Astrocyte (in vitro differentiated cells and primary cell): ENCODE results near the gene SLC22A13. TPM values are rescaled to one million over a fixed set of nuclear protein-coding genes. Genes with fewer than 3 reads are reported as not detected.
A peak's percentile ranks its signal among the peaks of the same experiment; 100 is the strongest.
"Not testable (repeated sequence)": the region's sequence is repeated elsewhere in the genome, so short reads cannot be mapped to it uniquely, and the experiment has no call there.

Source experiments
- DNase-seq: peaks from one replicate; pipeline ENCODE4 v3.0.0-alpha.2; 2010; ENCODE audit warnings: low read depth
- FAIRE-seq: peaks from 2 replicates; lab custom pipeline; 2011; peaks lifted over from hg19 to GRCh38; lab: Jason Lieb, UNC
- H2AFZ ChIP-seq: 2 replicates; pipeline ENCODE4 v1.6.0; 2012; ENCODE audit warnings: low read depth, low read length, inconsistent platforms
- H3K27ac ChIP-seq: 2 replicates; pipeline ENCODE4 v1.5.1; 2011; ENCODE audit warnings: low read depth, low read length, inconsistent platforms
- H3K27me3 ChIP-seq: 2 replicates; pipeline ENCODE4 v1.6.0; 2011; ENCODE audit warnings: low read length, inconsistent platforms; ENCODE audit not compliant: insufficient read depth
- H3K36me3 ChIP-seq: 2 replicates; pipeline ENCODE4 v1.5.1; 2011; ENCODE audit warnings: low read length, inconsistent platforms; ENCODE audit not compliant: insufficient read depth
- H3K4me1 ChIP-seq: 2 replicates; pipeline ENCODE4 v1.5.1; 2011; ENCODE audit warnings: low read length, inconsistent platforms; ENCODE audit not compliant: insufficient read depth
- H3K4me2 ChIP-seq: 2 replicates; pipeline ENCODE4 v1.6.0; 2012; ENCODE audit warnings: low read length, inconsistent platforms
- H3K4me3 ChIP-seq: 2 replicates; pipeline ENCODE4 v1.5.1; 2011; ENCODE audit warnings: low read depth, mild to moderate bottlenecking, low read length, inconsistent platforms; ENCODE audit not compliant: insufficient read depth
- H3K79me2 ChIP-seq: 2 replicates; pipeline ENCODE4 v1.6.0; 2012; ENCODE audit warnings: mild to moderate bottlenecking, low read length, inconsistent platforms; ENCODE audit not compliant: insufficient read depth
- H3K9ac ChIP-seq: 2 replicates; pipeline ENCODE4 v1.6.0; 2012; ENCODE audit warnings: mild to moderate bottlenecking, low read length, inconsistent platforms
- H3K9me3 ChIP-seq: 2 replicates; pipeline ENCODE4 v1.5.1; 2012; ENCODE audit warnings: low read depth, mild to moderate bottlenecking, low read length, inconsistent platforms; ENCODE audit not compliant: insufficient read depth
- H4K20me1 ChIP-seq: 2 replicates; pipeline ENCODE4 v1.6.0; 2012; ENCODE audit warnings: low read length, inconsistent platforms; ENCODE audit not compliant: insufficient read depth
- H3K27ac Mint-ChIP-seq: one replicate; pipeline ENCODE4 v1.8.0; 2021; ENCODE audit warnings: mild to moderate bottlenecking, mixed read lengths; ENCODE audit not compliant: unreplicated experiment
- H3K27me3 Mint-ChIP-seq: one replicate; pipeline ENCODE4 v1.8.0; 2021; ENCODE audit warnings: low read depth, mixed read lengths; ENCODE audit not compliant: unreplicated experiment
- H3K36me3 Mint-ChIP-seq: one replicate; pipeline ENCODE4 v1.8.0; 2021; ENCODE audit warnings: low read depth, mixed read lengths; ENCODE audit not compliant: unreplicated experiment
- H3K4me1 Mint-ChIP-seq: one replicate; pipeline ENCODE4 v1.8.0; 2021; ENCODE audit warnings: low read depth, mixed read lengths; ENCODE audit not compliant: unreplicated experiment
- H3K4me3 Mint-ChIP-seq: one replicate; pipeline ENCODE4 v1.8.0; 2021; ENCODE audit warnings: mild to moderate bottlenecking, moderate library complexity, mixed read lengths; ENCODE audit not compliant: unreplicated experiment
- H3K9me3 Mint-ChIP-seq: one replicate; pipeline ENCODE4 v1.8.0; 2021; ENCODE audit warnings: mild to moderate bottlenecking, mixed read lengths; ENCODE audit not compliant: unreplicated experiment
- EZH2 ChIP-seq: IDR thresholded peaks from 2 replicates; pipeline ENCODE4 v1.6.1; 2012; ENCODE audit warnings: mild to moderate bottlenecking, low read length, inconsistent platforms; ENCODE audit not compliant: insufficient read depth
- total RNA-seq: library from RNA; stranded (reverse); gene quantifications from 2 replicates; pipeline ENCODE4 v1.2.1, GENCODE V29; 2021
- TF ChIP-seq, protein P1 (sequence below): IDR thresholded peaks from 2 replicates; pipeline ENCODE4 v1.5.1; 2011; ENCODE audit warnings: low read depth, mild to moderate bottlenecking, inconsistent platforms, low read length, moderate library complexity; ENCODE audit not compliant: insufficient read depth

The SLC22A13 gene
- total RNA-seq, 1 donor from 2014 or later: 1.8 TPM

DNA sequence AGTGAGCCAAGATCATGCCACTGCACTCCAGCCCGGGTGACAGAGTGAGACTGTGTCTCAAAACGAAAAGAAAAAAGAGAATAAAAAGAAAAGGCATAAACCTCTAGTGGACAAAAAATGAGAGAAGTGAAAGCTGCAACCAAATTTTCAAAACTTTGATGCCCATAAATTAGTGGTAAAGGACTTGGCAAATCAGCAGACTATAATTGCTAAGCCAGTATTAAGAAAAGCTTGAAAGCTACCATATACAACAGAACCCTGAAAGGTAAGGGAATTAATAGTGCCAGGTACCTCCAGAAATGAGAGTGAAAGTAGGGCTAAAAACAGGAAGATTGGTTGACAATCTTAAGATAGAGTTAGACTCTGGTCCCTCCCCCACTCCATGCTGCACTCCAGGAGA lies 32.9 kb upstream of the SLC22A13 start:
- Histone ChIP-seq H3K79me2 (peaks cover 5% of the 10 kb centered on the region), H3K27ac (no peak overlapping the region), H2AFZ (no peak overlapping the region), H3K4me1 (peaks cover 8% of the 10 kb centered on the region), H4K20me1 (no peaks in the 10 kb centered on the region), H3K27me3 (no peaks in the 10 kb centered on the region), H3K9ac (no peak overlapping the region), H3K4me3 (no peak overlapping the region), H3K4me2 (no peak overlapping the region), H3K36me3 (peaks cover 19% of the 10 kb centered on the region), H3K9me3 (no peaks in the 10 kb centered on the region)
- Mint-ChIP-seq H3K36me3 (peaks cover 21% of the 10 kb centered on the region), H3K4me1 (peaks cover 21% of the 10 kb centered on the region), H3K27me3 (no peaks in the 10 kb centered on the region), H3K9me3 (no peaks in the 10 kb centered on the region), H3K4me3 (no peak overlapping the region), H3K27ac (no peak overlapping the region)
- DNase-seq: no peak
- FAIRE-seq: no peak
- TF ChIP-seq EZH2: no peak
- TF ChIP-seq, protein P1, sequence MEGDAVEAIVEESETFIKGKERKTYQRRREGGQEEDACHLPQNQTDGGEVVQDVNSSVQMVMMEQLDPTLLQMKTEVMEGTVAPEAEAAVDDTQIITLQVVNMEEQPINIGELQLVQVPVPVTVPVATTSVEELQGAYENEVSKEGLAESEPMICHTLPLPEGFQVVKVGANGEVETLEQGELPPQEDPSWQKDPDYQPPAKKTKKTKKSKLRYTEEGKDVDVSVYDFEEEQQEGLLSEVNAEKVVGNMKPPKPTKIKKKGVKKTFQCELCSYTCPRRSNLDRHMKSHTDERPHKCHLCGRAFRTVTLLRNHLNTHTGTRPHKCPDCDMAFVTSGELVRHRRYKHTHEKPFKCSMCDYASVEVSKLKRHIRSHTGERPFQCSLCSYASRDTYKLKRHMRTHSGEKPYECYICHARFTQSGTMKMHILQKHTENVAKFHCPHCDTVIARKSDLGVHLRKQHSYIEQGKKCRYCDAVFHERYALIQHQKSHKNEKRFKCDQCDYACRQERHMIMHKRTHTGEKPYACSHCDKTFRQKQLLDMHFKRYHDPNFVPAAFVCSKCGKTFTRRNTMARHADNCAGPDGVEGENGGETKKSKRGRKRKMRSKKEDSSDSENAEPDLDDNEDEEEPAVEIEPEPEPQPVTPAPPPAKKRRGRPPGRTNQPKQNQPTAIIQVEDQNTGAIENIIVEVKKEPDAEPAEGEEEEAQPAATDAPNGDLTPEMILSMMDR: no peak

DNA sequence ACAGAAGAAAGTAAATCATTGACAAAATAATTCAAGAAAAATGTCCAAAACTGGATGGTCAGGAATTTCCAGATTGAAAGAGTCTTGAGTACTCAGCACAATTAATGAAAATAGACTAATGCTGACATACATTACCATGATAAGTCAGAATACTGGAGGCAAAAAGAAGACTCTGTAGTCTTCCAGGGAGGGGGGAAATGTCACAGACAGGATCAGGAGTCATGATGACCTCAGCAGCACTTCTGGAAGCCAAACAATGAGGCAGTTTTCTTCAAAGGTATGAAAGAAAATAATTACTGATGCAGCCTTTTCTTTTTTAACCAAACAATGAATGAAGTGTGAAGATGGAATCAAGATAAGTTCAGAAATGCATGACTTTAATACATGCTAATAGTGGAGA lies 30.1 kb upstream of the SLC22A13 start:
- peaks cover 42% of the 10 kb centered on the region for H3K36me3 Mint-ChIP-seq
- Histone ChIP-seq H3K4me1 (no peaks in the 10 kb centered on the region), H2AFZ (no peak overlapping the region), H3K4me2 (no peak overlapping the region), H3K9me3 (no peaks in the 10 kb centered on the region), H3K36me3 (peaks cover 12% of the 10 kb centered on the region), H3K4me3 (no peak overlapping the region), H3K27ac (no peak overlapping the region), H4K20me1 (peaks cover 7% of the 10 kb centered on the region), H3K27me3 (no peaks in the 10 kb centered on the region), H3K9ac (no peak overlapping the region), H3K79me2 (peaks cover 9% of the 10 kb centered on the region)
- H3K4me1 Mint-ChIP-seq: peaks cover 16% of the 10 kb centered on the region
- H3K27ac Mint-ChIP-seq: no peak overlapping the region
- no peaks in the 10 kb centered on the region for H3K27me3 Mint-ChIP-seq
- DNase-seq (no peak), FAIRE-seq (no peak)
- H3K9me3 Mint-ChIP-seq: peaks cover 3% of the 10 kb centered on the region
- TF ChIP-seq, protein P1: no peak
- TF ChIP-seq EZH2: no peak
- peak overlapping the region; percentile 37 for H3K4me3 Mint-ChIP-seq

DNA sequence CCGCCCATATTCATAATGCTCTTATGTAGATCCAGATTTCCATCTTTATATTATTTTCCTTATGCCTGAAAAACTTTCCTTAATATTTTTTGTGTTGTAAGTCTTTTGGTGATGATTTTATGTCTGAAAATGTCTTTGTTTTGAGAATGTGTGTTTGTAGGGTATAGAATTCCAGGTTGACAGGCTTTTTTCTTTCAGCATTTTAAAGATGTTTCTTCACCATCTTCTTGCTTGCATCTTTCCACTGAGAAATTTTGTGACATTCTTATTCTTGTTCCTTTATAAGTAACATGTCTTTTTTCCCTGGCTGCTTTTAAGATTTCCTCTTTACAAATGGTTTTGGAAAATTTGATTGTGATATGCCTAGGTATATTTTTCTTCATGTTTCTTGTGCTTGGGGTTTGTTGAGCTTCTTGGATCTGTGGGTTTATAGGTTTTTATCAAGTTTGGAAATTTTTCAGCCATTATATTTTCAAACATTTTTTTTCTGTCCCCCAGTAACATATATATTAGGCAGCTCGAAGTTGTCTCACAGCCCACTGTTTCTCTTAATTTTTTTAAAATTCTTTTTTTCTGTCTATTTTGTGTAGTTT lies 27.1 kb upstream of the SLC22A13 start:
- Mint-ChIP-seq H3K36me3 (peaks cover 39% of the 10 kb centered on the region), H3K4me1 (peaks cover 11% of the 10 kb centered on the region), H3K9me3 (peaks cover 3% of the 10 kb centered on the region), H3K4me3 (no peak overlapping the region), H3K27me3 (no peaks in the 10 kb centered on the region), H3K27ac (no peak overlapping the region)
- no peaks in the 10 kb centered on the region for H3K27me3 ChIP-seq
- TF ChIP-seq, protein P1: no peak
- TF ChIP-seq EZH2: no peak
- peaks cover 7% of the 10 kb centered on the region for H4K20me1 ChIP-seq
- DNase-seq: no peak
- H3K27ac ChIP-seq: no peak overlapping the region
- no peak overlapping the region for H3K4me2 ChIP-seq
- H3K9me3 ChIP-seq: no peaks in the 10 kb centered on the region
- no peak for FAIRE-seq
- H3K9ac ChIP-seq: no peak overlapping the region
- H3K4me3 ChIP-seq: no peak overlapping the region
- H2AFZ ChIP-seq: no peak overlapping the region
- H3K4me1 ChIP-seq: no peaks in the 10 kb centered on the region
- peaks cover 9% of the 10 kb centered on the region for H3K79me2 ChIP-seq
- peaks cover 23% of the 10 kb centered on the region for H3K36me3 ChIP-seq

DNA sequence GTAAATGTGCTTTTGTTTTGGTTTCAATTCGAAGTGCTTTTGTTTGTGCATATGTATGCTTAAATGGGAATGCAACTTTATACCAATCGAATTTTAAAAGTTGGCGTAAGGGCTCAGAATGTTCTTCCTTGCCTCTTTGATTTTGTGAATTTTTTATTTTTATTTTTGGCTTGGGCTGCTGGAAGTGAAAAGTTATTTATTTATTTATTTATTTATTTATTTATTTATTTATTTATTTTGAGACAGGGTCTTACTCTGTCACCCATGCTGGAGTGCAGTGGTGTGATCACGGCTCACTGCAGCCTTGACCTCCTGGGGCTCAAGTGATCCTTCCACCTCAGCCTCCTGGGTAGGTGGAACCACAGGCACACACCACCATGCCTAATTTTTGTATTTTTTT lies 22.8 kb upstream of the SLC22A13 start:
- not testable (repeated sequence) for H3K4me3 ChIP-seq, H3K9me3 Mint-ChIP-seq, FAIRE-seq, H3K79me2 ChIP-seq, DNase-seq, H3K4me3 Mint-ChIP-seq, H2AFZ ChIP-seq, H3K4me2 ChIP-seq, H3K27me3 Mint-ChIP-seq, H3K4me1 Mint-ChIP-seq, H3K27ac ChIP-seq, H4K20me1 ChIP-seq, H3K4me1 ChIP-seq, H3K9me3 ChIP-seq, H3K27ac Mint-ChIP-seq, H3K9ac ChIP-seq, H3K27me3 ChIP-seq
- peaks cover 22% of the 10 kb centered on the region for H3K36me3 ChIP-seq
- peaks cover 25% of the 10 kb centered on the region for H3K36me3 Mint-ChIP-seq
